ENCODE measurements around the gene IRF3. TPM values are rescaled to one million over a fixed set of nuclear protein-coding genes. Genes with fewer than 3 reads are reported as not detected.

Gene IRF3
- total and polyA plus RNA-seq, 10 of the 15 experiments (the other 5 are each of a cell fraction or from before 2014, with no cell fraction given) = 5.5 to 110 (median 63.4) TPM

DNA sequence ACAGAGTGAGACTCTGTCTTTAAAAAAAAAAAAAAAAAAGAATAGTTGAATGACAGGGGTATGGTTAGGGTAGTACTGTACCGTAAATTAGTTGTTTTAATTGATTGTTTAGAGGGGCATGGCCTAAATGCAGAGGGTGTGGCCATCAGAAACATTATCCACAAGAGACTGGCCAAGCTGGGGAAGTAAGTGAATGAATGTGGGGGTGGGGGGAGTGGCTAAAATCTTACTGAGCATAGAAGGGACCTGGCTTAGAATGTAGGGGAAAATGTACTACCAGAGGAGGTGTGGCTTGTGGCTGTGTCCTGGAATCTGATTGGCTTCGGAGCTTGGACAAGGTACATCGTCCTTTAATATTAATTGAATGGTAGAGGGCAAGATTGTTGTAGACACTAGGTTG, 3.9 kb upstream of the IRF3 start:
- Histone ChIP-seq H4K20me1 (ENCODE audit: control insufficient read depth, insufficient read depth) (no peaks in the 10 kb centered on the region), H3K4me3 (no peak overlapping the region), H3K4me2 (ENCODE audit: control insufficient read depth, insufficient read depth) (no peak overlapping the region), H3K79me2 (ENCODE audit: control insufficient read depth, insufficient read depth, low read length) (peaks cover 22% of the 10 kb centered on the region), H3K27ac (ENCODE audit: control insufficient read depth, insufficient read depth) (no peak overlapping the region), H3K9ac (ENCODE audit: control insufficient read depth, insufficient read depth, low read length) (no peak overlapping the region), H3K27me3 (replicated peaks in 1 of 2; ENCODE audit: control insufficient read depth in 2 of 2, insufficient read depth in 2 of 2, low read length in 1 of 2) (no peaks in the 10 kb centered on the region), H3K9me3 (replicated peaks; ENCODE audit: control insufficient read depth, insufficient read depth, low read length) (no peaks in the 10 kb centered on the region), H2AFZ (ENCODE audit: control insufficient read depth, low read depth, low read length) (no peak overlapping the region), H3K36me3 (ENCODE audit: control insufficient read depth in 2 of 2, insufficient read depth in 2 of 2, low read length in 1 of 2) (no peaks in the 10 kb centered on the region; a peak in 2 of 4 replicates), H3K4me1 (ENCODE audit: control insufficient read depth, insufficient read depth, low read length) (peaks cover 25% of the 10 kb centered on the region)
- intact Hi-C loops (cut with micrococcal nuclease; ENCODE audit: unreplicated experiment) (no loop called here), in situ Hi-C loops (cut with MboI) (loop anchor here (5.0 kb wide), 1 partner anchor 172 kb away; the partner anchor contains the start of gene RPS11)
- BruUV-seq (replicated peaks) = no TSS peak
- ATAC-seq (no peak), DNase-seq (ENCODE audit: low read depth, low spot score) (no peak), FAIRE-seq (no peak)
- CTCF ChIA-PET = interaction anchor here (0.8 to 10.5 kb wide), 4 partner anchors 11 to 99 kb away, joined by 3 to 130 read pairs (median 4); partner anchors contain the start of genes RRAS and SCAF1
- SMC1A ChIA-PET (ENCODE audit: uncharacterized antibody, unreplicated experiment) = no interaction called here
- TF ChIP-seq, protein P1, sequence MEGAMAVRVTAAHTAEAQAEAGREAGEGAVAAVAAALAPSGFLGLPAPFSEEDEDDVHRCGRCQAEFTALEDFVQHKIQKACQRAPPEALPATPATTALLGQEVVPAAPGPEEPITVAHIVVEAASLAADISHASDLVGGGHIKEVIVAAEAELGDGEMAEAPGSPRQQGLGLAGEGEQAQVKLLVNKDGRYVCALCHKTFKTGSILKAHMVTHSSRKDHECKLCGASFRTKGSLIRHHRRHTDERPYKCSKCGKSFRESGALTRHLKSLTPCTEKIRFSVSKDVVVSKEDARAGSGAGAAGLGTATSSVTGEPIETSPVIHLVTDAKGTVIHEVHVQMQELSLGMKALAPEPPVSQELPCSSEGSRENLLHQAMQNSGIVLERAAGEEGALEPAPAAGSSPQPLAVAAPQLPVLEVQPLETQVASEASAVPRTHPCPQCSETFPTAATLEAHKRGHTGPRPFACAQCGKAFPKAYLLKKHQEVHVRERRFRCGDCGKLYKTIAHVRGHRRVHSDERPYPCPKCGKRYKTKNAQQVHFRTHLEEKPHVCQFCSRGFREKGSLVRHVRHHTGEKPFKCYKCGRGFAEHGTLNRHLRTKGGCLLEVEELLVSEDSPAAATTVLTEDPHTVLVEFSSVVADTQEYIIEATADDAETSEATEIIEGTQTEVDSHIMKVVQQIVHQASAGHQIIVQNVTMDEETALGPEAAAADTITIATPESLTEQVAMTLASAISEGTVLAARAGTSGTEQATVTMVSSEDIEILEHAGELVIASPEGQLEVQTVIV (IDR thresholded peaks at IDR 0.05; ENCODE audit: borderline replicate concordance, partially characterized antibody) = no peak
- RAD21 ChIA-PET (ENCODE audit: unreplicated experiment) = interaction anchor here (0.7 kb wide), 1 partner anchor 80 kb away, joined by 3 read pairs; no protein-coding TSS in a partner anchor
- WGBS (ENCODE audit: insufficient coverage, insufficient replicate concordance, low lambda C conversion rate, missing lambda C conversion rate) = 83% methylated on average over 3 of the region's 3 CpGs
- POLR2A ChIA-PET = interaction anchor here (1.1 to 2.0 kb wide), 2 partner anchors 29 to 98 kb away, joined by 3 to 11 read pairs; partner anchors contain the start of gene RRAS

DNA sequence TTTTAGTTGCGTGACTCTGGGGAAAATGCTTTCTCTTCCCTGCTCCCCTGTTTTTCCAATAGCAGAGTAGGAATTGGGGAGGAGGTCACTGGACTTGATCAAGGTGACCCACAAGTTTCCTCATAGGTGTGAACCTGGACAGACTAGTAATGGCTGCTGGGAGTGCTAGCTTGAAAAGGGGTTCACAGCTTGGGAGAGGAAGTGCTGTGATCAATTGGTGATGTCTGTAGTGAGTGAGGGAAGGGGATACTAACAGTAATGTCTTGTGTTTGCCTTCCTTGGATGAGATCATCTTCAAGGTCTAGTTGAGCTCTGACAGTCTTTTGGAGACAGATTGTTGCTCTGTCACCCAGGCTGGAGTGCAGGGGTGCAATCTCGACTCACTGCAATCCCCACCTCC, 1.8 kb upstream of the IRF3 start:
- Histone ChIP-seq H3K9ac (ENCODE audit: control insufficient read depth, insufficient read depth, low read length) (peak overlapping the region; percentile 97; the same call in 1 of the 2 replicates), H3K79me2 (ENCODE audit: control insufficient read depth, insufficient read depth, low read length) (peaks cover 35% of the 10 kb centered on the region), H3K36me3 (ENCODE audit: control insufficient read depth in 2 of 2, insufficient read depth in 2 of 2, low read length in 1 of 2) (peaks cover 6 to 7% of the 10 kb centered on the region in 2 experiments), H3K27me3 (replicated peaks in 1 of 2; ENCODE audit: control insufficient read depth in 2 of 2, insufficient read depth in 2 of 2, low read length in 1 of 2) (no peaks in the 10 kb centered on the region), H2AFZ (ENCODE audit: control insufficient read depth, low read depth, low read length) (no peak overlapping the region), H3K27ac (ENCODE audit: control insufficient read depth, insufficient read depth) (no peak overlapping the region), H3K4me3 (peak overlapping the region; percentile 99; the same call in 1 of the 2 replicates), H3K4me1 (ENCODE audit: control insufficient read depth, insufficient read depth, low read length) (peaks cover 21% of the 10 kb centered on the region), H3K9me3 (replicated peaks; ENCODE audit: control insufficient read depth, insufficient read depth, low read length) (no peaks in the 10 kb centered on the region), H3K4me2 (ENCODE audit: control insufficient read depth, insufficient read depth) (peak overlapping the region; percentile 81; the same call in 1 of the 2 replicates), H4K20me1 (ENCODE audit: control insufficient read depth, insufficient read depth) (peaks cover 4% of the 10 kb centered on the region)
- DNase-seq (ENCODE audit: low read depth, low spot score) (no peak), FAIRE-seq (no peak), ATAC-seq (no peak)
- CTCF ChIA-PET = interaction anchor here (1.1 to 5.5 kb wide), 3 partner anchors 8 to 27 kb away, joined by 3 to 80 read pairs (median 5); partner anchors contain the start of genes PRMT1 and RRAS
- 95% methylated on average over 2 of the region's 2 CpGs for WGBS (ENCODE audit: insufficient coverage, insufficient replicate concordance, low lambda C conversion rate, missing lambda C conversion rate)
- BruUV-seq (replicated peaks) = no TSS peak
- RAD21 ChIA-PET (ENCODE audit: unreplicated experiment) = interaction anchor here (0.6 to 1.4 kb wide), 3 partner anchors 13 to 27 kb away, joined by 4 to 7 read pairs (median 4); partner anchors contain the start of gene RRAS
- intact Hi-C loops (cut with micrococcal nuclease; ENCODE audit: unreplicated experiment) (no loop called here), in situ Hi-C loops (cut with MboI) (loop anchor here (5.0 kb wide), 1 partner anchor 170 kb away; the partner anchor contains the start of gene RPS11)
- POLR2A ChIA-PET = interaction anchor here (0.5 to 6.0 kb wide), 4 partner anchors 9 to 206 kb away, joined by 3 to 126 read pairs (median 7); partner anchors contain the start of genes PRMT1 and RRAS
- SMC1A ChIA-PET (ENCODE audit: uncharacterized antibody, unreplicated experiment) = no interaction called here
- TF ChIP-seq, protein P2, sequence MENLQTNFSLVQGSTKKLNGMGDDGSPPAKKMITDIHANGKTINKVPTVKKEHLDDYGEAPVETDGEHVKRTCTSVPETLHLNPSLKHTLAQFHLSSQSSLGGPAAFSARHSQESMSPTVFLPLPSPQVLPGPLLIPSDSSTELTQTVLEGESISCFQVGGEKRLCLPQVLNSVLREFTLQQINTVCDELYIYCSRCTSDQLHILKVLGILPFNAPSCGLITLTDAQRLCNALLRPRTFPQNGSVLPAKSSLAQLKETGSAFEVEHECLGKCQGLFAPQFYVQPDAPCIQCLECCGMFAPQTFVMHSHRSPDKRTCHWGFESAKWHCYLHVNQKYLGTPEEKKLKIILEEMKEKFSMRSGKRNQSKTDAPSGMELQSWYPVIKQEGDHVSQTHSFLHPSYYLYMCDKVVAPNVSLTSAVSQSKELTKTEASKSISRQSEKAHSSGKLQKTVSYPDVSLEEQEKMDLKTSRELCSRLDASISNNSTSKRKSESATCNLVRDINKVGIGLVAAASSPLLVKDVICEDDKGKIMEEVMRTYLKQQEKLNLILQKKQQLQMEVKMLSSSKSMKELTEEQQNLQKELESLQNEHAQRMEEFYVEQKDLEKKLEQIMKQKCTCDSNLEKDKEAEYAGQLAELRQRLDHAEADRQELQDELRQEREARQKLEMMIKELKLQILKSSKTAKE (IDR thresholded peaks at IDR 0.05; ENCODE audit: low read depth, poor library complexity, severe bottlenecking) = no peak
- TF ChIP-seq, protein P1 (IDR thresholded peaks at IDR 0.05; ENCODE audit: borderline replicate concordance, partially characterized antibody) = no peak
- TF ChIP-seq, protein P3, sequence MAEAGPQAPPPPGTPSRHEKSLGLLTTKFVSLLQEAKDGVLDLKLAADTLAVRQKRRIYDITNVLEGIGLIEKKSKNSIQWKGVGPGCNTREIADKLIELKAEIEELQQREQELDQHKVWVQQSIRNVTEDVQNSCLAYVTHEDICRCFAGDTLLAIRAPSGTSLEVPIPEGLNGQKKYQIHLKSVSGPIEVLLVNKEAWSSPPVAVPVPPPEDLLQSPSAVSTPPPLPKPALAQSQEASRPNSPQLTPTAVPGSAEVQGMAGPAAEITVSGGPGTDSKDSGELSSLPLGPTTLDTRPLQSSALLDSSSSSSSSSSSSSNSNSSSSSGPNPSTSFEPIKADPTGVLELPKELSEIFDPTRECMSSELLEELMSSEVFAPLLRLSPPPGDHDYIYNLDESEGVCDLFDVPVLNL (IDR thresholded peaks at IDR 0.05; ENCODE audit: low read depth, low read length) = no peak
- TF ChIP-seq RFX5 (IDR thresholded peaks at IDR 0.05; ENCODE audit: low read depth, low read length) (no peak), SPI1 (IDR thresholded peaks at IDR 0.05; ENCODE audit: borderline replicate concordance, insufficient read depth, low read depth, low read length) (peak; percentile 58; the same call in 1 of the 2 replicates)
